RCC 7860 (cell line): ENCODE results near the gene TMEM14A.
"Not testable (repeated sequence)": the region's sequence is repeated elsewhere in the genome, so short reads cannot be mapped to it uniquely, and the experiment has no call there.

Experiments
- DNase-seq: peaks from one replicate; pipeline ENCODE4 v3.0.0-alpha.2; 2015; ENCODE audit warnings: low spot score
- FAIRE-seq: peaks from 2 replicates; lab custom pipeline; 2012; peaks lifted over from hg19 to GRCh38; lab: Jason Lieb, UNC

The TMEM14A gene

DNA sequence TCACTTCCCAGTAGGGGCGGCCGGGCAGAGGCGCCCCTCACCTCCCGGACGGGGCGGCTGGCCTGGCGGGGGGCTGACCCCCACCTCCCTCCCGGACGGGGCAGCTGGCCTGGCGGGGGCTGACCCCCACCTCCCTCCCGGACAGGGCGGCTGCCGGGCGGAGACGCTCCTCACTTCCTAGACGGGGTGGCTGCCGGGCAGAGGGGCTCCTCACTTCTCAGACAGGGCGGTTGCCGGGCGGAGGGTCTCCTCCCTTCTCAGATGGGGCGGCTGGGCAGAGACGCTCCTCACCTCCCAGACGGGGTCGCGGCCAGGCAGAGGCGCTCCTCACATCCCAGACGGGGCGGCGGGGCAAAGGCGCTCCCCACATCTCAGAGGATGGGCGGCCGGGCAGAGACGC, 15.0 kb upstream of the TMEM14A start:
- DNase-seq, FAIRE-seq: not testable (repeated sequence)

DNA sequence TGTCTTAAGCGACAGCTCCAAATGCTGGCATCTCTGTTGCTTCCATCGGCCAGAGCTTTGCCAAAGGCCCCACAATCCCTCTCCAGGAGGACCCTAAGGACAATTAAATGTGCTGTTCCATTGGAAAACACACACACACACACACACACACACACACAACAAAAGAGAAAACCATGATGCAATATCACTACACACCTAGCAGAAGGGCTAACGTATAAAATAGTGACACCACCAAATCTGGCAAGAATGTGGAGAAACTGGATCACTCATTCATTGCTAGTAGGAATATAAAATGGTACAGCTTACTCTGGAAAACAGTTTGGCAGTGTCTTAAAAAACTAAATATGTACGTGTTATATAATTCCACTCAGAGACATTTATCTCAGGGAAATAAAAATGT, 13.0 kb upstream of the TMEM14A start:
- no peak for DNase-seq
- FAIRE-seq = no peak

DNA sequence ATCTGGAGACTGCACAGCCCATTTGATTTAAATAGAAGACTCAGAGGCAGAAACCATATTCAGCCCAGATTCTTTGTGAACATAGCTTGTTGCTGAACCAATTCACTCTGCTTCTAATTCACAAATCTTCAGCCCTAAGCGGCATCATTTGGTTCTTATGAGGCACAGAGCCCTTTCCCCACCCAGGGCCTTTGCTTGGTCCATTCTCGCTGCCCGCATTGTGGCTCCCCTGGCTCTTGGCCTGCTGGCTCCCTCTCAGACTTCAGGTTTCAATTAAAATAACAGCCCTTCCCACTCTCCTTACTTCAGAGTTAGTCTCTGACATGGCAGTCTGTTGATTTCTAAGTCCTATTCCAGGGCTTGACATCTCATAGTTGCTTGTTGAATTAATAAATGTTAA, 9.4 kb upstream of the TMEM14A start:
- DNase-seq (no peak), FAIRE-seq (no peak)

DNA sequence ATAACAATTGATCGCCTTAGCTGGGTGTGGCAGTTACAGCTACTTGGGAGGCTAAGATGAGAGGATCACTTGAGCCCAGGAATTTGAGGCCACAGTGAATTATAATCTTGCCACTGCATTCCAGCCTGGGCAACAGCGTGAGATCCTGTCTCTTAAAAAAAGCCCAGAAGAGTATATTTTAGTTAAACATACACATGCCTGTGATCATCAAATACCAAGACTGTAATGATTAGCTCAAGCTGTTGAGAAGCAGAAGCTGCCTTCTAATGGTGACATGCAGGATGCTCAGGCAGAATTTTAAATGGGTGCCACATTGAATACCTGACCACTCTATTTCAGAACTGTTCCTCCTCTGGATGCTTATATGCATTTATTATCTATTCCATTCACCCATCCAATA, 8.9 kb upstream of the TMEM14A start:
- FAIRE-seq (no peak), DNase-seq (no peak)

DNA sequence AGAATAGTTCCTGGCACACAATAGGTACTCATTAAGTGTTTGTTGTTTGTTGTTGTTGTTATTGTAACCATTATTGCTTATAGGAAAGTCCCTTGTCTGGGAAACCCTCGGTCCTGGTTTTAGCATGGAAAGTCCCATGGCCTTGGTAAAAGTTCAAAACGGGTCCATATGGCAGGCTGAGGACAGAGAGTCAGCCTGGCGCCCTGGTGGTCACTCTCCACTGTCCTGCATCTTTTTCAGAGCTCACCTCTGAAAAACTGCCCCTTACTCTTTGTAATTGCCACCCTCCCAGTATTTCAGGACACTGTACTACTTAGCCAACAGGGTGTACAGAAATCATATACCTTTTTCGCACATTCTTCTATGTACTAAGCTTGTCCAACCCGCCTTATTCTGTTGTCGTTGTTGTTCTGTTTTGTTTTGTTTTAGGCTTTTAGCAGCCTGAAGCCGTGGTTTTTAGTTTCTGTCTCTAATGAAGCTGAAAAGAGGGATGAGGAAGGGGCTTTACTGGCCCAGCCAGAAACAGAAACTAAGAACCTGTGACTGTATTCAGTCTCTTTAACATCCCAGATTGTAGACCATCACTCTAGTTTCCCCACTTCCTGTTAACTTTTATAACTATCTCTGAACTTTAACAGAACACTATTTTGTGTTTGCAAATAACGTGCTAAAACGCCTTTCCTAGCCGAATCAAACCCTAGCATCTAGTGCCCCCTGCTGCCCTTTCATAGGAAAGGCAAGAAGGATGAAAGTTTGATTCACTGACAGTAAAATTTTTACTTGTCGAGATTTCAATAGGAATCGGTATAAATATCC, 7.6 kb upstream of the TMEM14A start:
- DNase-seq (peak; percentile 59), FAIRE-seq (peak; percentile 77)

DNA sequence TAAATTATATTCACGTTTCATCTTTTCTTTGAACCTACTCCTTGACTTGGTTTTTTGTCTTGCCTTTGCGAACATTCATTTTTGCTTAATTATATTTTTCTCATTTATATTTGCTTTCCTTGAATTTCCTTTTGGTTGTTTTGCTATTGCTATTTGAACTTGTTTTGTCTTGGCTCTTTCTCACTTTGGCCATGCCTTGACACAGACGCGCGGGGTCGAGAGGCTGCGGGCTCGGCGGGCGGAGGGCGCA, 7.1 kb upstream of the TMEM14A start:
- FAIRE-seq (no peak), DNase-seq (no peak)

DNA sequence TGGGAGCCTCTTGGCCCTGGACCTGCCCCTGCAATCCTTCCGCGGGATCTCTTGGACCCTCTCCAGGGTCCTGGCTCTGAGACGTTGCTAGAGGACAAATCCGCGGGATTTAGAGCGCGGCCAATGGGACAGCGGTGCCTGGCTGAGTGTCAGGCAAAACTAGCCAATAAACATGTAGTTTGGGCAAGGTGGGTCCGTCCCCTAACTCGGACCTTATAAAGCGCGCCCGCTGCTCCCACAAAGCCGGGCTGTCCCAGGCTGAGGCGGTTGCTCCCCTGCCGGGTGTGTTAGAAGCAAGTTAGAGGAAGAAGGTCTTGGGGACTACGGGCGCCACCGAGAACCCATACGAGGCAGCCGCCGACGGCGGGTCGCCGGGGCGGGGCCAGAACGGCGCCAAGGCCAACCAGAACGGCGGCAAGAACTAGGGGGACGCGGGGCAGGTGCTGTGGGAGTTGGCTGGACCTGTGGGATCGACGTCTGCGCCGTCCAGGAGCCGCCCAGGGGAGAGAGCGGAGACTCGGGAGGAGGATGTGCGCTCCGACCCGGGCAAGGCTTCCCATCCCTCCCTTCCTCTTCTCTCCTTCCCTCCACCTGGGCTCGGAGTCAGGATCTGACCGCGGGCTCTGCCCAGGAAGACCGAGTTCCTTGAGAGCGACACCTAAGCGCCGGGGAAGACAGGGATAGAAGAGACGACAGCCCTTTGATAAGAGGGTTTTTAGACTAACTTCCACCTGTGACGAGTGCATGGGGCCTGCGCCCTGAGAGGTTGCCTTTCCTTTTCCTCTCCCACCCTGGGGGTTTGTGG, 6.5 kb upstream of the TMEM14A start:
- DNase-seq = peak; percentile 91
- no peak for FAIRE-seq

DNA sequence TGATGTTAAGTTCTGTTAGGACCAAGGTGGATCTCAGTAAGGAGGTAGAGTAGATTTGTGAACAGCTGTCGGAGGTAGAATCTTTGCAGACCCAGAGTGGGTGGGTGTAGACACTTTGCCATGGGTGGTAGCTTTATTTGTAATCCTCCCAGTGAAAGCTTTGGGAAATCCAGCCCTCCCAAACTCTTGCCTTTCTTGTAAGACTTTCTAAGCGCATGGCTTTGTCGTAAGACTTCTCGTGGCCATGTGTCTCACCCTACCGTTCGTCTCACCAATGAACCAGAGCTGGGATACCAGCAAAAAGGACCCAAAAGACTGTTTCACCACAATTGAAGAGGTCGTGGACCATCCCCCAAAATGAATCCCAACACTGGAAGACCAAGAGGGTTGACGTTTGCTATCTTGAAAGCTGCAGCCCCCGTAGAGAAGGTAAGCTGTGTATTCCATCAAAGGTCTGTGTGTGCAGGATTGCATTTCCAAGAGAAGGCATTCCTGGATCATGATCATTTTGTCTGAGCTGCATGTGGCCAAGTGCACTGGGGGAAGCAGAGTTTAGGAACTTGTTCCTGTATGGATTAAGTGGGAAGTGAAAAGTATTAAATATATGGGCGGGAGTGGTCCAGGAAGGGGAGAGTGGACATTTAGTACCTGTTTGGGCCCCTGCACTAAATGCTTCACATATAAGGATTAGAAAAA, 5.8 kb upstream of the TMEM14A start:
- FAIRE-seq = no peak
- no peak for DNase-seq

DNA sequence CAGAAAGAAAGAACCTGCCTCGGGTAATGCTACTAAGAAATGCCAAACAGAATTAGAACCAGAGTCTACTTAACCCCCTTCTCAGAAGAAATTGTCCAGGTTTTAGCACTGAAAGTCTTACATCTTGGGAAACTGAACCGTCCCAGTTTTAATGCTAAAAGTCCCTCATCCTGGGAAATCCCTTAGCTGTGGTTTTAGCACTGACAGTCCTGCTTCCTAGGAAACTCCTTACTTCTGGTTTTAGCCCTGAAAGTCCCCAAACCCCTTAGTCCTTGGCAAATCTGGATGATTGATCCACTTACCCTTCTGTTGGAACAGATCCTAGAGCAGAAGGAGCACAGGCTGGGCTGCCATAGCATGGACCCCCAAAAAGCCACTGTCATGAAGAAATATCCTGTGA, 4.8 kb upstream of the TMEM14A start:
- DNase-seq (no peak), FAIRE-seq (no peak)

DNA sequence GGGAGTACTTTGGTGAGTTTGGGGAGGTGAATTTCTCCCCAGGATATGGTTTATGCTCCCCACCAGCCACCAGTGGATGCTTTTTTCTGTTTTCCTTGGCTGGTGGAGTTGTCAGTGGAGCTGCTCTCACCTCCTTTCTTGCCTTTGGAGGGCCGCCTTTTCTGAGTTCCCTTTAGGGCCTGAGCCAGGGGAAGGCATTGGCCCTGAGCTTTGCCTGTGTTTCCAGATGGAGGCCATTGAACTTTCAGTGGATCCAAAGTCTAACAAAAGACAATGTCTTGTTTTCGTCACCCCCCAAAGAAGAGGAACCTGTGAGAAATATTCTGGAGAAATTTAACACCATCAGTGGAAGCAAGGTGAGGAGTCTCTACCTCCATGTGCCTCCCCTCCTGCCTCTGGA, 4.4 kb upstream of the TMEM14A start:
- no peak for DNase-seq
- FAIRE-seq = no peak

DNA sequence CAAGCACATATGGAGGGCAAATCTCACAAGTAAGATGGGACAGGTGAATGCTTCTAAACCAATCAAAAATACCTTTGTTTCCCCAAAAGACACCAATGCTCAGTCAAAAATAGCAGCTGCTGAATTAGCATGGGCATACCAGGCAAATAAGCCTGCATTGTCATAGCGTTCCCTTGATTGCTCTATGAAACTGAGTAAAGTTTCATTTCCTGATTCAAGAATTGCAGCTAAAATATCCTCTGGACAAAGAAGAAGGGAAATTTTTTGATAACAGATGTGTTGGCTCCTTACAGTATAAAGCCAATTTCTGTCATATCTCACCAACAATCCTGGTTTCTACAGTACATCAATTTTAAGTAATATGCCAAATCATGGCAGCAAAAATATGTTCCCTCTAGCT, 3.3 kb upstream of the TMEM14A start:
- FAIRE-seq (no peak), DNase-seq (no peak)

DNA sequence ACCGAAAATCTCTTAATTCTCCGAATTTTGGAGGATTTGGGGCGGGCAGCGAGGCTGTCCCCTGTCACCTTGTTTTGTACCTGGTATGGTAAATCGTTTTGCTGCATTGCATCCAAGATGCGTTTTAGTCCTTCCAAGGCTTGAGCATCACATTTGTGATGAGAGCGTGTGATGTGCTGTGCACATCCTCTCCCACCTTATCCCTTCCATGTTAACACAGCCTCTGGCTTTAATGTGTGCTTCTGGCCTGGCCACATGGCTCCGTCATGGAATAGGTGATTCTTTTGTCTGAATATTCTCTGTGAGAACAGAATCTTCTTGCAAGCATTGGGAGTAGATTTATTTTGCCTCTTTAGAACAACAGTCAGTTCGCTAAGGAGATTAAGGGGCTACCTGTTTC, 763 bp downstream of the TMEM14A start:
- no peak for FAIRE-seq
- no peak for DNase-seq

DNA sequence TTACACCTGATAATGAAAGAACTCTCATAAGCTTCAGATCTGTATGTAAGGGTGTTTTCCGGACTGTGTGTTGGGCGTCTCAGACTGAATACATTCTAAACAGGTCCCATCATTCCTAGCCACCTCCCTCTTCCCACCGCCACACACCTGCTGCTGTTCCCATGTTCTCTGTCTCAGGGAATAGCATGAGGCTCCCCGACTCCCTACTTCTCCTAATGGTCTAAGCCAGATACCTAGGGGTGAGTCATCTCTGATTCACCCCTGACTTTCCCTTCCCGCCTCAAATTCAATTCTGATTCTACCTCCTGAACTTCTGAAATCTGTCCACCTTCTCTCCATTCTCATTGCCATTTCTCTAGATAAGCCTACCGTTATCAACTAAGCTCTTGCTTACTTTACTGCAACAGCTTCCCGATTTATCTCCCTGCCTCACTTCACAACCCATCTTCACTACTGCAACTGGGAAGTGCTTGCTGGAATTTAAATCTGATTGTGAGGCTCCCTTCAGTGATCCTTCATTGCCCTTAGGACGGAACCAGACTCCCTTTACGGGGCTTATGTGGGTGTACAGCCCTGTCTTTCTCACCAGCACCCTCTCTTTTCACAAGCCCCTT, 1.6 kb downstream of the TMEM14A start:
- peak; percentile 20 for DNase-seq
- no peak for FAIRE-seq

DNA sequence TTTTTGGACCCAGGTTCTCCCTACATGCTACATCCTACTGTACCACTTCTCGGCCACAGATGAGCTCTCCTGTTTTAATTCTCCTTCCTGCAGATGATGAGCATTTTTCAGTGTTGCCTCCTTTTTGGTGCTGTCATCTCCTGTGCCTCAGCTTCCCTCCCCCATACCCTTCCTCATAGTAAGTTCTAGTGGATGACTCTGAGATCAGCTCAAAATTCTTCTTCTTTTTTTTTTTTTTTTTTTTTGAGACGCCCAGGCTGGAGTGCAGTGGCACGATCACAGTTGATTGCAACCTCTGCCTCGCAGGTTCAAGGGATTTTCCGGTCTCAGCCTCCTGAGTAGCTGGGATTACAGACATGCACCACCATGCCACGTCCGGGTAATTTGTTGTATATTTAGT, 3.8 kb downstream of the TMEM14A start:
- DNase-seq = no peak
- no peak for FAIRE-seq

DNA sequence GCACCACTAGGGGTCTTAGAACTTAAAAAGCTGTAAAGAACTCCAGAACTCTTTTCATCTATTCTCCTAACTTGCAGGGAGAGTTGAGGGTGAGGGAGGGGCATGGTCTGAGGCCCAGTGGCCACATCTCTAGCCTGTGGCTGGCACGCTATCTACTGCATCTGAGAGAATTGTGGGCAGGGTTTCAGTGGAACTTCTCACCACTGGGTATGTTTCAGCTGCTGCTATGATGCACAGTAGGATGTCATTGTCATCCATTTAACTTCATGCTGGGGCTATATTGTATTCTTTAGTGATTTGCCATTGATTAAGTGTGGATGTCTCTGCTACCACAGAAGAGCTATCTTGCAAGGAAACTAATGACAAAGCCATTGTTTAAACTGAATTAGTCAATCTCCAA, 4.5 kb downstream of the TMEM14A start:
- DNase-seq (no peak), FAIRE-seq (no peak)

DNA sequence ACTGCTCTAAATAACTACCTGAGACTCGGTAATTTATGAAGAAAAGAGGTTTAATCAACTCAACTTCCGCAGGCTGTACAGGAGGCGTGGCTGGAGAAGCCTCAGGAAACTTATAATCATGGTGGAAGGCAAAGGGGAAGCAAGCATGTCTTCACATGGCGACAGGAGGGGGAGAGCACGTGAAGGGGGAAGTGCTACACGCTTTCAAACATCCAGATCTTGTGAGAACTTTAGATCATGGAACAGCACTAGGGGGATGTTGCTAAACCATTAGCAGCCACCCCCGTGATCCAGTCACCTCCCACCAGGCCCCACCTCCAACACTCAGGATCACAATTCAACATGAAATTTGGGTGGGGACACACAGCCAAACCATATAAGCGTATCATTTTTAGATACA, 5.7 kb downstream of the TMEM14A start:
- not testable (repeated sequence) for DNase-seq, FAIRE-seq

DNA sequence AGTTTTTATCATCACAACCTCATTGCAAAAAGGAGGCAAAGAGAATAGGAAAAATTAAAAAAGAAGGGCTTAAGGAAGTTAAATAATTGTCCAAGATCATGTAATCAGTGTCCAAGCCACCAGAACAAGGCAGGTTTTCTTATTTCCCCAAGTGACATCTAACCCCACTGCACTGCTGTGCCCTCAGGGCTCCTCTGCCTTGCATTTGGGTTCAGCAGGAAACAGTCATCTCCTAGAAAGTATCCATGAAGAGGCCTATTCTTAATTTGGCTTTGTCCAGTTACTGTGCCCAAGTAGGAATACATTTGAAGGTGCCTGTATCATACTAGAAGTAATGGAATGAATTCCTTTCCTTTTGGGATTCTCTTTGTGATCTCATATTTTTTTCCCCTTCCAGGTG, 10.5 kb downstream of the TMEM14A start:
- DNase-seq = no peak
- FAIRE-seq = no peak

DNA sequence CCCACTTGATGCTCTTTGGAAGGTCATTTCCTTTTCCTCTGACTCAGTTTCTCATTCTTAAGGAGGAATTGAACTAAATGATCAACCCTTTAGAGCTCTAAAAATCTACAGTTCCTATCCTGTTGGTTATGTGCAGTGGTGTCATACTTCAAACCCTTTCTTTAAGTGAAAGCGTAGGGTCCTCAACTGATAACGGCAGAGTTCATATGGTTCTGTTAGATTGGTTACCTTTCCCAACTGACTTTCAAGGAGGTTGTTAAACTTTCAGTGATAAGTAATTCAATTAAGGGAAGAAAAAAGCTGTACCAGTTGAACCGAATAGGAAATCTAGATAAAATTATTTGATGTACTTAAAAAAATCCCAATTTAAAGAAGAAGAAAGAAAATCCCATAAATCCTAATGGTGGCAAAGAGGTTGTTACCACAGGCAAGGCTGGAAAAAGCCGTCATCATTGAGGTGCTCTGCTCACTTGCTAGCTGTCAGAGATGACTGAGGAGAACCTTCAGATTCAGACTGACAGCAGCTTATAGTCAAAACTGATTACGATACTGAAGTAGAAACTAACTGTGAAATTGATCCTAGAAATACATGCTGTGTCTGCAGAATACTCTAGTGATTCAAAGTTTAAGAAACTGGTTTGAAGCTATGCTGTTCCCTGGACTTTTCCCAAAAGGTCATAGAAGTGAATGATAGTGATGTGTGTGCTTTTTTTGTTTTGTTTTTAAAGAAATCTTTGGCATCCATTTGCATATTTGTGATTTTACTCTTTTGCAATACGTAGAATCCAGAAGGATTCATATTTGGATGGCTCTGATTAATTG, 16.2 kb downstream of the TMEM14A start:
- DNase-seq (no peak), FAIRE-seq (no peak)

DNA sequence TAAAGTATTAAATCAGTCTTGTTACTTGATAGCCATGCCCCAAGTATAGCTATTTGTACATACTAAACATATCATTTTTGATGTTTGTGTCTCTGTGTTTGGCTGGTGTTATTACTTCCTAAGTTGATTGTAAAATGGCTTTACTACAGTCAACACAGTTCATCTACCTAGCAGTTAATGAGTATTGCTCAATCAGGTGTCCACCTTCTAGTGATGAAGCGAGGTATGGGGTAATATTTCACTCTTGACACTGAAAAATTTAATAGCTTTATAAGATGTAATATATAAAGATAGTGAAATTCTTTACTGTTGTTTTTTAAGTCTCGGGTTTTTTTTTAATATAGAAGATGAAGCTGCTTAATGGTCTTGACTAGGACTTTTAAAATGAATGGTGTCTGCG, 18.9 kb downstream of the TMEM14A start:
- FAIRE-seq (no peak), DNase-seq (no peak)

DNA sequence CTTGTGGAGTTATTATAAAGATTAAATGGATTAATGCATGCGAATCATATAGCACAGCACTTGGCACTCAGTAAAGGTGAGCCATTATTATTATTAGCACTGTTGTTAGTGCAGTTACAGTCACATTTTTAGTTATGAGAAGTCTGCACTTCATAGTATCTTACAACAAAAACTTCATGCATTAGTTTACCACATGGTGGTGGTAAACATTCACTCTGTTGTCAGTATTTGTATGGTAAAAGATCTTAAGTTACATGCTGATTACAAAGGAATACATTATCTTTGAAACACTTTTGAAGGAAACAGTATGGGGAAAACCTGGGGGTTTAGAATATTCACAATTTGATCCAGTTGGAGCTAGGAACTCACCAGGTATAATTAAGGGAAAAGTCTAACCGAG, 20.8 kb downstream of the TMEM14A start:
- DNase-seq = no peak
- no peak for FAIRE-seq

DNA sequence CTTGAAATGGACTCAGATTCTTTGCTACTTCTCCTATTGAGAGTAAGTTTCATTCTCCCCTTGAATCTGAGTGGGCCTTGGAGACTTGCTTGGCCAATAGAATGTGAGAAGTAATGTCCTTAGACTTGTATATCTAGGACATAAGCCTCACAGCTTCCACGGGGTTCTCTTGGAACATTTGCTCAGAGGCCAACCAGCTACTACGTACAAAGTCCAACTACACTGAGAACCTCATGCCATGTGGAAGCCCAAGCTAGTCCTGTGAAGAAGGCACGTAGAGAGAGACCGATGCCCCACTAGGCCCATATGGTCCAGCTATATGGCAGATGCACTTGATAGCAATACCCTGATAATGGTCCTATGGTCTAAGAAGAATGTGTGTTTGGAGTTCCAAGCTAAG, 22.9 kb downstream of the TMEM14A start:
- FAIRE-seq = no peak
- DNase-seq = no peak
